HG02973 (cell line): ENCODE data around the gene EHD1.

Source experiments
- ATAC-seq: cut with Tn5 transposase; IDR thresholded peaks from one replicate; pipeline ENCODE4 v1.9.1; 2021; ENCODE audit warnings: moderate library complexity; ENCODE audit not compliant: unreplicated experiment

The EHD1 gene

DNA sequence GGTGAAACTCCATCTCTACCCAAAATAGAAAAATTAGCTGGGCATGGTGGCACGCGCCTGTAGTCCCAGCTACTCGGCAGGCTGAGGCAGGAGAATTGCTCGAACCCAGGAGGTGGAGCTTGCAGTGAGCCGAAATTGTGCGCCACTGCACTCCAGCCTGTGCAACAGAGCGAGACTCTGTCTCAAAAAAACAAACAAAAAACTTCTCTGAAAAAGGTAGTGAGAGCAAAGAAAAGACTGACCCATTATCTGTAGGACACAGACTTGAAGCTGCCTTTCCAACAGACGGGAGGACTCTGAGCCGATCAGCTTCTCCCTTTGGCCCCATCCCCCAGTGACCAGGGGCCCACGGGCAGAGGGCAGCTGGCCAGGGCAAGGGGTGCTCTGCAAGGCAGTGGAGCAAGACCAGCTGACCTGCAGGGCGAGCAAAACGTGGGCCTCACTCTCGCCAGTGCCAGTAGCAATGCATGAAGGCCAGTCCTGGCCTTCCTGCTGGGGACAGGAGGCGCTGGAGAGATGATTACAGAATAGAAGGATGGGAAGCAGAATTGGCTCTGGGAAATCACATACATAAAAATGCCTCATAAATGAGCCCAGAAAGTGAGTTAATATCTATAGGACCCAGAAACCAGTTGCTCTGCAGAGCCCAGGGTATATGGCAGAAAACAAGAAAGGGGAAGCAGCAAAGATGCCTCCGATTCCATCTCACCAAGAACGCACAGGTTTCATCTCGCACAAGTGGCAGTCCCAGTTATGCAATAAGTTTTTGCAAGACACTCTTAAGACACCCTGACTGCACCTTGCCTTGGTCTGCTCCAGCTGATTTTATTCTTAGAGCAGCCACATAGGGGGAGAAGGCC is 2.8 kb downstream of the EHD1 start:
- no peak for ATAC-seq

- ATAC-seq, result no peak
These were observed 3.8 kb downstream of the EHD1 start for GRCh38 chr11:64874308-64875240.

DNA sequence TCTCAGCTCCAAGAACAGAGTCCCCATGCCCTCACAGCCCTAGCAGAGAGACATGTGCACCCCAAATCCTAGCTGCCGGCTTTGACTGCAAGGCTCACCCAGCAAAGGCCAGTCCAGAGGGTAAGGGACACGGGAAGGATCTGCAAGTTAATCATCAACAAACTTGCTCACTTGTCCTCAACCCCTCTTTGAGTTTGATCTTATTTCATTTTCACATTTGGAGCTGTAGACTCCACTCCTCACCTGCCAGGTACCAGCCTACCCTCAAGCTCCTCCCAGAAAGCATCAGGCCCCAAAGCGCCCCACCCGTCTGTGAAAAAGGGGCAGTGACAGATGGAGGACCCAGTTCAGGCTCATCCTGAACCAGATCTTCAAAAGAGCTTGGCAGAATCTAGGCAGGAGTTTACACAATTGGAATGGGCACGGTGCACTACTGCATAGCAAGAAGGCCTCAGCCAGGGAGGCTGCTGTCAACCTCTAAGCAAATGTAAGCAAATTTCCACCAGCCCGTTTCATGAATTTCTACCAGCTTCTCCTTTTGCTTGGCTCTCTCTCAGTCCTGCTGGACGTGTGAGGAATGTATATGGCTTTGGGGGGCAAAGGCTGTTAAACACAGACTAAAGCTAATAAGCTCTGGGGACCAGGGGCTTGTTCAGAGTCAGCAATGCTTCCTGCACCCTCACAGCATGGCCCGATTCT is 5.5 kb downstream of the EHD1 start:
- ATAC-seq, result no peak

DNA sequence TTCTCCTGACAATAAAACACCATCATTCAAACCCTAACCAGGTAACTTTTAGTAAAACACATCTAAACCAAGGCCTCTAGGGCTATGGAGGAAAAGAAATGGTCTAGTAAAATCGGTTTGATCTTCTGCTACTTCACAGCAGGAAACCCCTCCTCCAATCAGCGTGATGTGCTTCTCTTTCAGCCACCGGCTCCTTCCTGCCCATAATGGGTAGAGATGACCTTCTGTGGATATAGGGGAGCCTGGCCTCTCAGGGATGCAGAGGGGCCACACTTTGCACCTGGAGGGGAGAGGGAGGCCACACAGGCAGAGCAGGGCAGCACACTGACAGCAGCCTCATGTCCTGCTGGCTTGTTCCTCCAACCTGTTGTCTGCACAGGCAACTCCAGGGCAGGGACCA is 6.9 kb downstream of the EHD1 start:
- ATAC-seq, result no peak

DNA sequence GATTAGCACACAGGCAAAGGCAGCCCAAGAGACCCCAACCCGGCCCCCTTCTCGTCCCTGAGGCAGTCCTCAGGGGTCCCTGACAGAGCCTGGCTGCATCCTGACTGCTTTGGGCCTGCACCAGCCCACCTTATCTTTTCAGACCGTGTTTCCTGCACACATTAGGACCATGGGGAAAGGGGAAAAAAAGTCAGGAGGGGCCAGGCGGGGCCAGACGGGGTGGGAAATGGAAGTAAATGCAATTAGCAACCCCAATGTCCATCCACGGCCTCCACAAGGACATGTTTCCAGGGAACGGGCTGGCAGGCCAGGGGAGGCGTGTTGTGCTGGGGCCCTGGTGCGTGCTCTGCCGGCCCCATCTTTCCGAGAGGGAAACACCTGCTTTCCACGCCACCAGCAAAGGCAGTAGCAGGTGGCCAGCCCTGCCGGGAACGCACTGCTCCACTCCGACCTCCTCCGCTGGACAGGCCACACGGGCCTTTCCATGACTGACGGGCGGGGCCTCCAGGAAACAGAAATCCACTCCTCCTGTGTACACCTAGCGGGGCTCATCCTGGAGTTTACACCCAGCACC is 7.4 kb downstream of the EHD1 start:
- ATAC-seq, result no peak

DNA sequence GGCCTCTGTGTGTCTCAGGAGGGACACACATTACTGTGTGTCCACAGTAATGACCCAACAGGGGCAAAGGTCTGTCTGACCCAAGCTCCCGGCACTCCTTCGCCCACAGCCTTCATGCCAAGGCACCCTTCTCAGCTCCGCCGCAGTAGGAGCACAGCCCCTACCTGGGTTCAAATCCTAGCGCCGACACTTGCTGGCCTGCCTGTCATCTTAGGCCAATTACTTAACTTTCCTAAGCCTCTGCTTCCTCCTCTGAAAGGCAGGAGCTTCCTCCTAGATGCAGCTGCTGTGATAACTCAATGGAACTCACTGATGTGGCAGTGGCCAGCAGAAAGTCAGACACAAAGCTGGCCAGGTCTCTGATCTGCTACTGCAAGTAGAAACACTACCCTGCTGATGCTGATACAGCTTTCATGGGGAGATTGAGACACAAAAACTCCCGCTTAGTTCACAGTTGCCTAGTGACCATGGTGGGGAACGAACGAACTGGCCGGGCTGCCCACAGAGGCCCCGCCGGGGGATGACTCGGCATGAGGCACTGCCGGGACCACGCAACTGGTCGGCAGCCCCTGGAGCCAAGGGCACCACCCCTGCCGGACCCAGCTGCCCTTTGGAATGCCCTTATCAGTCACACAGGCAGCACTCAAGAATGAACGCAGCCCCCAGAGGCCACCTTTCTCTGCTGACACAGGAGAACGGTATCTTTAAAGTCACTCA is 8.1 kb downstream of the EHD1 start:
- ATAC-seq, result no peak

GRCh38 chr11:64869571-64870175 is 8.7 kb downstream of the EHD1 start:
- no peak for ATAC-seq

DNA sequence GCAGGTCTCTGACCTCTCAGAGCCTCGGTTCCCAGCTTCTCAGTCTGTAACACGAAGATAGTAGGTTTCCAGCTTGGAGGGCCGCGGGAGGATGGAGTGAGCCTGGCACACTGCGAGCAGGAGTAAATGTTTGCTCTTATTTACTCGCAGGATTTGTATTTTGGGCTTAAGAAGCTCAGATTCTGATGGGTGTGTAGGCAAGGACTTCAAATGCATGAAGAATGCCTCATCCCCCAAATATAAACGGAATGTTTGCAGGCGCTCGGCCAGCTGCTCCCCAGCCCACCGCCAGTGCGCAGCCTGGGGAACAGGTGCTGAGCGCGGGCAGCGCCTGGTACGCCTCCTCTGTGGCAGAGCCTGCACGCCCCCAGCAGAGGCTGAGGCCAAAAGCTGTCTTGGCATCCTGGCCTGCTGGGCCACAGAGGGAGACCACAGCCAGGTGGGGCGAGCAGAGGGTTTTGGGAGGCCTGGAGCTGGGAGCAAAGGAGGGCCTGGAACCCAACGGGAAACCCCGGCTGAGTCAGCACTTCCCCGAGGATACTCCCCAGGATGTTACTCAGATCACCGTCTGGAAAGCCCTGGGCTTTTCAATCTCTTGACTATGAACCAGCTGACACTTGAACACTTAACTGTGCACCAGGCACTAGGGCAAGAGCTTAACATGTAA is 9.4 kb downstream of the EHD1 start:
- ATAC-seq, result no peak

- no peak for ATAC-seq
These were observed 10.5 kb downstream of the EHD1 start for GRCh38 chr11:64867748-64868462.

- peak; percentile 4 for ATAC-seq
These were observed 12.3 kb downstream of the EHD1 start for GRCh38 chr11:64866173-64866491.

GRCh38 chr11:64865286-64866172 is 12.9 kb downstream of the EHD1 start:
- ATAC-seq, result peak; percentile 33

DNA sequence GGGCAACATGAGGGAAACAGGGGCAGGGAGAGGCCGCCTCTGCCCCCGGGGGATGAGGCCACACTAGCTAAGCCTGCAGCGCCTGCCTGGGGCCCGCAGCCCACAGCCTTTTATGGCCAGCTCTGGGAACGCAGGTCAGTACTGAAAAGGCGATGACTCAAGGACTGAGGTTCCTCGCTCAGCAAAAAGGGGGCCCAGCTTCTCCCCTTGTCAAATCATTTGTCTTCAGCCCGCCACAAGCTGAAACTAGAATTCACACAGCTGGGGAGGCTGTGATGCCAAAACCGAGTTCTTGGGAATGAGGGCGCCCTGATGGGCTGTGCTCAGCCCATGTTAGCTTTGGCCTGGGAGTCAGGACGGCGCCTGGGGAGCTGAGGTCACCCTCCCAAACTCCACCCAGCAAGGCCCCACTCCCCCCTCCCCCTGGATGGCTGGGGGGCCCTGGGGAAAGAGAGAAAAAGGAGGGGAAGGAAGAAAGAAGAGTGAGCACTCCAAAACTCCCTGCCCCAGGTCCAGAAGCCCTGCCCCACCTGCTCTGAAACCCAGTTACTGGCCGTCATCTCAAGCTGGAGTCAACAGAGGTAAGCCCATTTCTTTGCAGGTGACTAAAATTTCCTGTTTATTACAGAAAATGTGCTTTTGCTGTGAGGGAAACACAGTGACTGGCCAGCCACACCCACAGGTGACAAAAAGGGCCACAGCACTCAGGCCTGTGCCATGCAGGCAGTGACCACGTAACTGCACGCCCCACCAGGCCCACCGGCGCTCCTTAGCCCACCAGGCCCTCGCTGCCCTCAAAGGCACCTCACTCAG is 13.7 kb downstream of the EHD1 start:
- ATAC-seq, result peak; percentile 19

DNA sequence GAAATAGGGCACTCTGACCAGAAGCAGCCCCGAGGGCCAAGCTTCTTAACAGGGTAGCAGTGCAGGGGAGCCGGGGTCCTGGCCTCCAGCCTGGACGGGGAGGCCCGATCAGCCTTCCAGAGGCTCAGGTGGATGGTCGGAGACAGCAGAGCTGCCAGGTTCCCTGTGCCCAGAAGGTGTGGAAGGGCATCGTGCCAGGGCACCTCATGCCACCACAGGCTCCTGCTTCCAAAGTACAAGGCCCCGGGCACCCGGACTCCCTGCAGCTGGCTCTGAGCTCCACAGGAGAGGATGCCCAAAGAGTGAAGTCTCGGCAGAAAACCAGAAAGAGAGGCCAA is 14.3 kb downstream of the EHD1 start:
- no peak for ATAC-seq

GRCh38 chr11:64863391-64864060 is 14.9 kb downstream of the EHD1 start:
- ATAC-seq, result no peak

GRCh38 chr11:64862987-64863390 is 15.4 kb downstream of the EHD1 start:
- no peak for ATAC-seq

DNA sequence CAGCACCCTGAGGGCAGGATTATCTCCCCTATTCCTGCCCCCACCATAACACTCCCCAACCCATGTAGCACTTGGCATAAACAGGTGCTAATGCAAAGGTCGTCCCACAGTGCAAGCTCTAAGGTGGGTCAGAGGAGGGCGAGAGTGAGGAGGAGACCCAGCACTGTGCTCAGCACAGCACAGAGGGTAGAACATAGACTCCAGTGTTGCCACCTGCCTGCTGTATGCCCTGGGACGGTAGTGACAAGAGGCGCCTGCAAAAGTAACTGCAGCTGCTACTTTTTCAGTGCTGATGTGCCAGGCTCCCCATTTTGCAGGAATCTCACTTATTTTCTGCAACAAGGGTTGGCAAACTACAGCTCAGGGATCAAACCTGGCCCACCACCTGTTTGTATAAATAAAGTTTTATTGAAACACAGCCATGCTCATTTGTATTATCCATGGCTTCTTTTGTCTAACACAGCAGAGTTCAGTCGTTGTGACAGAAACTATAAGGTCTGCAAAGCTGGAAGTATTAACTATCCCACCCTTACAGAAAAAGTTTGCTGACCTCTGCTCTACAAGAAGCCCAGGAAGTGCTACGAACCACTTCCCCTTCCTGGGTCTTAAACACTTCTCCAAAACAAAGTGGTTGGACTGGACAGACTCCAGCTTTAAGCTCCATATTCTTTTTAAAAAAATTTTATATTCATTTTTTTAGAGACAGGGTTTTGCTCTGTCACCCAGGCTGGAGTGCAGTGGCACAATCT is 17.0 kb downstream of the EHD1 start:
- ATAC-seq, result no peak
